Ishikawa (cell line): ENCODE data around the gene PAPLN.
A peak's percentile ranks its signal among the peaks of the same experiment; 100 is the strongest.

Experiments
- CEBPB ChIP-seq: IDR thresholded peaks from 2 replicates; pipeline ENCODE4 v1.6.1; 2012
- CREB1 ChIP-seq: IDR thresholded peaks from 2 replicates; pipeline ENCODE4 v1.6.1; 2012; ENCODE audit warnings: low read depth
- EGR1 ChIP-seq: IDR thresholded peaks from 2 replicates; pipeline ENCODE4 v1.6.1; 2012
- EP300 ChIP-seq: IDR thresholded peaks from 2 replicates; pipeline ENCODE4 v1.6.1; 2012; ENCODE audit warnings: borderline replicate concordance
- FOXM1 ChIP-seq: IDR thresholded peaks from 2 replicates; pipeline ENCODE4 v1.6.1; 2012; ENCODE audit warnings: low read depth, borderline replicate concordance
- NFIC ChIP-seq: IDR thresholded peaks from 2 replicates; pipeline ENCODE4 v1.6.1; 2012
- RAD21 ChIP-seq: IDR thresholded peaks from 2 replicates; pipeline ENCODE4 v1.6.1; 2012; ENCODE audit warnings: low read depth
- TAF1 ChIP-seq: IDR thresholded peaks from 2 replicates; pipeline ENCODE4 v1.6.1; 2012; ENCODE audit warnings: low read depth, mild to moderate bottlenecking
- TCF12 ChIP-seq: IDR thresholded peaks from 2 replicates; pipeline ENCODE4 v1.6.1; 2012; ENCODE audit warnings: low read depth
- TEAD4 ChIP-seq: IDR thresholded peaks from 2 replicates; pipeline ENCODE4 v1.6.1; 2012
- YY1 ChIP-seq: IDR thresholded peaks from 2 replicates; pipeline ENCODE4 v1.6.1; 2012; ENCODE audit warnings: low read depth
- ZBTB7A ChIP-seq: IDR thresholded peaks from 2 replicates; pipeline ENCODE4 v1.6.1; 2012; ENCODE audit warnings: low read depth
- TF ChIP-seq, protein P1 (sequence below): IDR thresholded peaks from 2 replicates; pipeline ENCODE4 v1.6.1; 2012
- TF ChIP-seq, protein P2 (sequence below): IDR thresholded peaks from 2 replicates; pipeline ENCODE4 v1.6.1; 2012; ENCODE audit warnings: low read depth, mild to moderate bottlenecking
- TF ChIP-seq, protein P3 (sequence below): IDR thresholded peaks from 2 replicates; pipeline ENCODE4 v1.6.1; 2012

PAPLN gene

DNA sequence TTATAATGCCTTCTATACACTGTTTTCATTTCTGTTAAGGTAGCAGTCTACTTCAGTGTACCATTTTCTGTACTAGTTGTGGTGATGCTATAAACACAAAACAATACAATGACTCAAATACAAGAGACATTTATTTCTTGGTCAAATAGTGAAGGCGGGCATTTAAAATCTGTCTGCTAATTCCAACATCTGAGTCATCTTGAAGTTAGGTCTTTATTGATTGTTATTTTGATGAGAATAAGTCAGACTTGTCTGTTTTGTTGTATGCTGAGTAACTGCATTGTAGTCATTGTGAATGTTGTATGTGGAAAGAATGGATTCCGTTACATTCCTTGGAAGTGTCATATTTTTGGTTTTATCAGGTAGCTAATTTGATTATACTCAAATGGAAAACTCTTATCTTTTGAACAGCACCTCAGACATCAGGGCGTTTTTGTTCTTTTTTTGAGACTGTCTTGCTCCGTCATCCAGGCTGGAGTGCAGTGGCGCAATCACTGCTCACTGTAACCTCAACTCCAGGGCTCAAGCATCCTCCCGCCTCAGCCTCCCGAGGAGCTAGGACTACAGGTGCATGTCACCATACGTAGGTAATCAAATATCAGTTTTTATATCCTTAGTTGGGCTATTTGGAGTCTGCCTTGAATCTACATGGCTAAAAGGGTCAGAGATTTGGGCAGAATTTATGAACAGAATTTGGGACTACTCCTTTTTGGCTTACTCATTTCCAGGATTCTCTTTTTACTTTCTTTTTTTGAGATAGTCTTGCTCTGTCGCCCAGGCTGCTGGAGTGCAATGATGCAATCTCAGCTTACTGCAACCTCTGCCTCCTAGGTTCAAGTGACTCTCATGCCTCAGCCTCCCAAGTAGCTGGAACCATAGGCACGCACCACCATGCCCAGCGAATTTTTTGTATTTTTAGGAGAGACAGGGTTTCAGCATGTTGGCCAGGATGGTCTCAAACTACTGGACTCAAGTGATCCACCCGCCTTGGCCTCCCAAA lies 56.8 kb downstream of the PAPLN start:
- TF ChIP-seq CEBPB: no peak
- TF ChIP-seq, protein P1, sequence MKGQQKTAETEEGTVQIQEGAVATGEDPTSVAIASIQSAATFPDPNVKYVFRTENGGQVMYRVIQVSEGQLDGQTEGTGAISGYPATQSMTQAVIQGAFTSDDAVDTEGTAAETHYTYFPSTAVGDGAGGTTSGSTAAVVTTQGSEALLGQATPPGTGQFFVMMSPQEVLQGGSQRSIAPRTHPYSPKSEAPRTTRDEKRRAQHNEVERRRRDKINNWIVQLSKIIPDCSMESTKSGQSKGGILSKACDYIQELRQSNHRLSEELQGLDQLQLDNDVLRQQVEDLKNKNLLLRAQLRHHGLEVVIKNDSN: no peak
- TF ChIP-seq EGR1: no peak
- no peak for TF ChIP-seq FOXM1
- TF ChIP-seq TAF1: no peak
- TF ChIP-seq CREB1: no peak
- no peak for TF ChIP-seq ZBTB7A

DNA sequence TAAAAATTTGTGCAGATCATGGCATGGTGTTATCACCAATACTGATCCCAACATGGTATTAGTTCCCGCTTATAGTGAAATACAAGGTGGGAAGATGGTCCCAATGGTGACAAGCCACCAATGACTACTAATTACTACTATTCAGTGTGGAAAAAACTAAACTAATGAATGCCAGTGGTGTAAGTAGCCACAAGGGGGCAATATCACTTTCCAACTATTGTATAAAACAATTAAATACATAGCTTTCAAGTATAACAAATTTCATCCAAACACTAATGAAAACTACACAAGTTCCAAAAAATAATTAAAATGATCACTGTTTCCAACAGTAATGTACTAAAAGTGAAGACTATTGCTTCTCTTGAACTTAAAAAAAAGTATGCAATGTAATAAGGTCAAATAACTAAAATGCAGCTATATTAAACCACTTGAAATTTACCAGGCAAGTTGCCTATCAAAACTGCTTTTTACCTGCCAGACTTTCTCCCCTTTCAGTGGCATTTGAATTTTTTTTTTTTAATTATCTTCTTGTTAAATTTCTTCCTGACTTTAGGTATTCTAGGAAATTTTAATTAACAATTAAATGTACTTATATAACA lies 58.0 kb downstream of the PAPLN start:
- TF ChIP-seq RAD21: peak; percentile 48
- no peak for TF ChIP-seq CEBPB

DNA sequence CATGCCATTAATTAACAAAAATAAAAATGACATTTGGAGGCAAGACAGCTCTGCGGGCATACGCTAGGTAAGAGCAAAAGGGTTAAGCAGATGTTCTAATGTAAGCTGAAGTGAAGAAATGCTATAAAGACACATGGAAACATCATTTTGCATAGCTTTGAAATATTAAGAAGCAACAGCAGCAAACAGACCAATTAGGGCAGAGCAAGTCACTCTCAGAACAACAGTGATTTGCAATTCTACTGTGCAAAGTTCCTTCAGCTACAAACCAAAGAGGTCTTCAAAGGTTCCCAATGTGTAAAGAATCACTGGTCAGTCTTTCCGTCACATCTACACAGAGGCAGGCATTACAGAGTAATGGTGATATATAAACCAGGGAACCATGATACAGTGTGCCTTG lies 68.2 kb downstream of the PAPLN start:
- TF ChIP-seq, protein P2, sequence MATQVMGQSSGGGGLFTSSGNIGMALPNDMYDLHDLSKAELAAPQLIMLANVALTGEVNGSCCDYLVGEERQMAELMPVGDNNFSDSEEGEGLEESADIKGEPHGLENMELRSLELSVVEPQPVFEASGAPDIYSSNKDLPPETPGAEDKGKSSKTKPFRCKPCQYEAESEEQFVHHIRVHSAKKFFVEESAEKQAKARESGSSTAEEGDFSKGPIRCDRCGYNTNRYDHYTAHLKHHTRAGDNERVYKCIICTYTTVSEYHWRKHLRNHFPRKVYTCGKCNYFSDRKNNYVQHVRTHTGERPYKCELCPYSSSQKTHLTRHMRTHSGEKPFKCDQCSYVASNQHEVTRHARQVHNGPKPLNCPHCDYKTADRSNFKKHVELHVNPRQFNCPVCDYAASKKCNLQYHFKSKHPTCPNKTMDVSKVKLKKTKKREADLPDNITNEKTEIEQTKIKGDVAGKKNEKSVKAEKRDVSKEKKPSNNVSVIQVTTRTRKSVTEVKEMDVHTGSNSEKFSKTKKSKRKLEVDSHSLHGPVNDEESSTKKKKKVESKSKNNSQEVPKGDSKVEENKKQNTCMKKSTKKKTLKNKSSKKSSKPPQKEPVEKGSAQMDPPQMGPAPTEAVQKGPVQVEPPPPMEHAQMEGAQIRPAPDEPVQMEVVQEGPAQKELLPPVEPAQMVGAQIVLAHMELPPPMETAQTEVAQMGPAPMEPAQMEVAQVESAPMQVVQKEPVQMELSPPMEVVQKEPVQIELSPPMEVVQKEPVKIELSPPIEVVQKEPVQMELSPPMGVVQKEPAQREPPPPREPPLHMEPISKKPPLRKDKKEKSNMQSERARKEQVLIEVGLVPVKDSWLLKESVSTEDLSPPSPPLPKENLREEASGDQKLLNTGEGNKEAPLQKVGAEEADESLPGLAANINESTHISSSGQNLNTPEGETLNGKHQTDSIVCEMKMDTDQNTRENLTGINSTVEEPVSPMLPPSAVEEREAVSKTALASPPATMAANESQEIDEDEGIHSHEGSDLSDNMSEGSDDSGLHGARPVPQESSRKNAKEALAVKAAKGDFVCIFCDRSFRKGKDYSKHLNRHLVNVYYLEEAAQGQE: no peak
- TF ChIP-seq, protein P1: no peak
- no peak for TF ChIP-seq TEAD4
- TF ChIP-seq EP300: no peak
- no peak for TF ChIP-seq TAF1
- no peak for TF ChIP-seq RAD21
- no peak for TF ChIP-seq NFIC
- TF ChIP-seq, protein P3, sequence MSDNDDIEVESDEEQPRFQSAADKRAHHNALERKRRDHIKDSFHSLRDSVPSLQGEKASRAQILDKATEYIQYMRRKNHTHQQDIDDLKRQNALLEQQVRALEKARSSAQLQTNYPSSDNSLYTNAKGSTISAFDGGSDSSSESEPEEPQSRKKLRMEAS: no peak

DNA sequence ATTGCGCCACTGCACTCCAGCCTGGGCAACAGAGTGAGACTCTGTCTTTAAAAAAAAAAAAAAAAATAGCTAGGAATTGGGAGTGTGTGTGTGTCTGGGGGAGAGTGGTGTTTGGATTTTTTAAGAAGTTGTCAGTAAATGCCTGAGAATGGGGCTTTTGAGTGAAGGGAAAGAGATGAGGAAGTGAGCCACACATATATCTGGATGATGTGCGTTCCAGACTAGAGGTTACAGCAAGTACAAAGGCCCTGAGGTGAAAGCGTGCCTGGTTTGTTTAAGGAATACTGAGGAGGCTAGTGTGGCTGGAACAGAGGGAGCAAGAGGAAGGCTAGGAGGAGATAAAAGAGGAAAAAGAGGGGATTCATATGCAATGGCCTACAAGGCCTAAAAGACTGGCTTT lies 70.0 kb downstream of the PAPLN start:
- TF ChIP-seq YY1 (no peak), TAF1 (no peak), NFIC (no peak), EGR1 (no peak), EP300 (no peak), RAD21 (no peak)
- TF ChIP-seq, protein P1: no peak
- TF ChIP-seq, protein P2: no peak
- TF ChIP-seq, protein P3: no peak

DNA sequence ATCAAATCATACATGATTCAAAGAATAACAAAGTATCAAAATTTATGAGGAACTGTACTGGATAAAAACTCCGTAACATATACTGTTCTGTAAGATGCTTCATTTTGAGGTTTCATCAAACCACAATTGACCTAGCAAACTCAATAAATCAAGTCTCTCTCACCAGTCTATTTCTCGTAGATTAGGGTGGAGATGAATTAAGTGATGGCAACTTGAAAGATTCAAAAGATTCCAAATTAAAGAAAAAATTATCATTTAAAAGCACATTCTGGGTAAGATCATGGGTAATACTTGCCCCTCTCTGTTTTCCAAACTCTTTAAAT lies 74.4 kb downstream of the PAPLN start:
- no peak for TF ChIP-seq TEAD4
- TF ChIP-seq, protein P1: no peak
- no peak for TF ChIP-seq EGR1
- no peak for TF ChIP-seq NFIC

DNA sequence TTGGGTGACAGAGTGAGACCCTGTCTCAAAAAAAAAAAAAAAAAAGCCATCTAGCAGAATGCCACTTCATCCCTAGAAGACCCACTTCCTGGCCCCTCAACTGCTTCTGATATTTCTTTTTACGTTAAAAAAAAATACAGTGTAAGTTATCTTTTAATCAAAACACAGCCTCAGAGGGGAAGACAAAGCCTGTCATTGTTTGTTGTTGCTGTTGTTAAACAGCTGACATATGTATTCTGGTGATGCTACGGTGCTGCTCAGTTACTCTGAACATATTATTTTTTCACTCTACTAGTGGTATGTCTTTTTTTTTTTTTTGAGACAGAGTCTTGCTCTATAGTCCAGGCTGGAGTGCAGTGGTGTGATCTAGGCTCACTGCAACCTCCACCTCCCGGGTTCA lies 75.4 kb downstream of the PAPLN start:
- TF ChIP-seq, protein P2: no peak
- TF ChIP-seq TEAD4 (no peak), EGR1 (no peak), CREB1 (no peak), CEBPB (no peak), FOXM1 (no peak), EP300 (no peak), TCF12 (no peak), TAF1 (no peak), RAD21 (no peak), ZBTB7A (no peak), NFIC (no peak), YY1 (no peak)
- TF ChIP-seq, protein P3: no peak
- TF ChIP-seq, protein P1: no peak
